B cell (primary cell): Measurements from ENCODE around the gene RAB3B. TPM values are rescaled to one million over a fixed set of nuclear protein-coding genes. Genes with fewer than 3 reads are reported as not detected.

Source experiments
- ATAC-seq: fragments of 200-7000 bp; cut with Tn5 transposase; one replicate; pipeline ENCODE4 v1.10.0; 2021; ENCODE audit warnings: low read depth, mild to moderate bottlenecking, moderate number of reproducible peaks, moderate library complexity
- CTCF ChIA-PET: fragments of 350-600 bp; sonication (Branson Sonifier 250); formaldehyde crosslinking; loops from one replicate; lab custom pipeline; 2021; ENCODE audit warnings: antibody characterized with exemption, inconsistent platforms; lab: Charles Lee
- POLR2A ChIA-PET: fragments of 350-600 bp; sonication (Branson Sonifier 250); formaldehyde crosslinking; loops from one replicate; lab custom pipeline; 2021; ENCODE audit warnings: antibody characterized with exemption; lab: Charles Lee
- DNase-seq: peaks from one replicate; pipeline ENCODE4 v3.0.0; 2013
- H2AFZ ChIP-seq: 2 replicates; pipeline ENCODE4 v1.6.1; 2012; ENCODE audit warnings: mild to moderate bottlenecking, low read depth, low read length; ENCODE audit not compliant: insufficient read depth, poor library complexity, severe bottlenecking
- H3K27ac ChIP-seq, 2 donors: 1 replicate in 1 of 2; 2 replicates in 1 of 2; pipeline ENCODE4 v1.5.1; 2012 to 2013; ENCODE audit warnings: low read length in 2 of 2, mild to moderate bottlenecking in 2 of 2, moderate library complexity in 1 of 2
- H3K27me3 ChIP-seq, 4 experiments: fragments of 200-600 bp in 1 of 4; sonication (generic) in 1 of 4; replicated peaks in 1 of 4; 1 replicate in 2 of 4; 2 replicates in 2 of 4; pipeline versions ENCODE4 v1.6.1 to v1.7.0; 2013 to 2016; ENCODE audit warnings: low read length in 3 of 4, mild to moderate bottlenecking in 2 of 4, mixed read lengths in 1 of 4, moderate library complexity in 1 of 4; ENCODE audit not compliant: insufficient read depth in 4 of 4, control insufficient read depth in 3 of 4; ENCODE audit errors: control extremely low read depth in 1 of 4
- H3K36me3 ChIP-seq, 2 experiments: replicated peaks in 1 of 2; 1 replicate in 1 of 2; 2 replicates in 1 of 2; pipeline versions ENCODE4 v1.6.1 to v1.7.1; 2013; ENCODE audit warnings: low read length in 1 of 2; ENCODE audit not compliant: insufficient read depth in 2 of 2, control insufficient read depth in 1 of 2; ENCODE audit errors: control extremely low read depth in 1 of 2, extremely low read depth in 1 of 2
- H3K4me1 ChIP-seq, 2 donors: fragments of 200-600 bp in 1 of 2; sonication (generic) in 1 of 2; 1 replicate in 1 of 2; 2 replicates in 1 of 2; pipeline versions ENCODE4 v1.5.1 to v1.6.1; 2013 to 2017; ENCODE audit warnings: low read length in 2 of 2; ENCODE audit not compliant: control insufficient read depth in 2 of 2, insufficient read depth in 2 of 2
- H3K4me2 ChIP-seq: replicated peaks from 2 replicates; pipeline ENCODE3; 2012; ENCODE audit warnings: mild to moderate bottlenecking, low read depth, low read length; ENCODE audit not compliant: poor library complexity, severe bottlenecking
- H3K4me3 ChIP-seq, 5 experiments: fragments of 200-600 bp in 1 of 5; sonication (generic) in 1 of 5; 1 replicate in 3 of 5; 2 replicates in 2 of 5; pipeline versions ENCODE4 v1.5.1 to v1.7.0; 2011 to 2016; ENCODE audit warnings: low read length in 4 of 5, mild to moderate bottlenecking in 4 of 5, low read depth in 2 of 5, control low read depth in 1 of 5, moderate library complexity in 1 of 5; ENCODE audit not compliant: insufficient read depth in 1 of 5; ENCODE audit errors: control extremely low read depth in 1 of 5, extremely low read depth in 1 of 5
- H3K79me2 ChIP-seq: fragments of 200-600 bp; sonication (generic); one replicate; pipeline ENCODE4 v1.6.0; 2016; ENCODE audit warnings: low read length; ENCODE audit not compliant: control insufficient read depth, insufficient read depth
- H3K9ac ChIP-seq: fragments of 200-600 bp; sonication (generic); 2 replicates; pipeline ENCODE4 v1.6.1; 2017; ENCODE audit warnings: mild to moderate bottlenecking, low read length, moderate library complexity
- H3K9me3 ChIP-seq, 3 donors: one replicate each; pipeline versions ENCODE4 v1.6.1 to v1.7.1; 2013; ENCODE audit warnings: low read length in 2 of 3; ENCODE audit not compliant: control insufficient read depth in 2 of 3, insufficient read depth in 1 of 3; ENCODE audit errors: control extremely low read depth in 1 of 3
- H4K20me1 ChIP-seq: 2 replicates; pipeline ENCODE4 v1.6.0; 2012; ENCODE audit warnings: mild to moderate bottlenecking, low read length; ENCODE audit not compliant: insufficient read depth, control insufficient read depth, poor library complexity, severe bottlenecking
- H3K27ac Mint-ChIP-seq: one replicate; pipeline ENCODE4 v1.8.0; 2021; ENCODE audit warnings: mixed read lengths
- H3K27me3 Mint-ChIP-seq: one replicate; pipeline ENCODE4 v1.8.0; 2021; ENCODE audit warnings: mixed read lengths
- H3K4me1 Mint-ChIP-seq: one replicate; pipeline ENCODE4 v1.8.0; 2021; ENCODE audit warnings: mixed read lengths
- H3K4me3 Mint-ChIP-seq: one replicate; pipeline ENCODE4 v1.8.0; 2021; ENCODE audit warnings: mixed read lengths
- H3K9me3 Mint-ChIP-seq: one replicate; pipeline ENCODE4 v1.8.0; 2022; ENCODE audit warnings: mixed read lengths; ENCODE audit not compliant: insufficient read depth
- EZH2 ChIP-seq: IDR thresholded peaks from 2 replicates; pipeline ENCODE4 v1.6.1; 2012; ENCODE audit warnings: borderline replicate concordance, low read depth, mild to moderate bottlenecking, moderate library complexity, low read length; ENCODE audit not compliant: insufficient read depth, poor library complexity, severe bottlenecking
- WGBS: methylation state at CpG from one replicate; pipeline ENCODE4 v1.1.5; 2013; ENCODE audit warnings: missing lambda C conversion rate; ENCODE audit not compliant: insufficient coverage; 5-methylcytosine and 5-hydroxymethylcytosine counted together
- intact Hi-C: fragments of 100-400 bp; cut with micrococcal nuclease; formaldehyde crosslinking; loops from one replicate; pipeline ENCODE4 v1.10.0; 2022
- polyA plus RNA-seq: library from polyadenylated mRNA; depleted of rRNA; stranded (reverse); fragments of >200 nt; gene quantifications from 2 replicates; pipeline ENCODE4 v1.2.3, GENCODE V29; 2012
- total RNA-seq, 2 donors: library from RNA; stranded (reverse); fragments of 120-200 nt in 1 of 2; gene quantifications; 1 replicate in 1 of 2; 2 replicates in 1 of 2; pipeline versions ENCODE4 v1.2.3 to v1.2.4, GENCODE V29; 2013 to 2022
- TF ChIP-seq, protein P1 (sequence below): fragments of 200-600 bp; IDR thresholded peaks from one replicate; pipeline ENCODE4 v1.8.0; 2022; ENCODE audit warnings: antibody characterized with exemption, mild to moderate bottlenecking

RAB3B gene
- total and polyA plus RNA-seq, 2 donors (not counting 1 experiment from before 2014, with no cell fraction given) = 0.02 TPM; not detected in 1

DNA sequence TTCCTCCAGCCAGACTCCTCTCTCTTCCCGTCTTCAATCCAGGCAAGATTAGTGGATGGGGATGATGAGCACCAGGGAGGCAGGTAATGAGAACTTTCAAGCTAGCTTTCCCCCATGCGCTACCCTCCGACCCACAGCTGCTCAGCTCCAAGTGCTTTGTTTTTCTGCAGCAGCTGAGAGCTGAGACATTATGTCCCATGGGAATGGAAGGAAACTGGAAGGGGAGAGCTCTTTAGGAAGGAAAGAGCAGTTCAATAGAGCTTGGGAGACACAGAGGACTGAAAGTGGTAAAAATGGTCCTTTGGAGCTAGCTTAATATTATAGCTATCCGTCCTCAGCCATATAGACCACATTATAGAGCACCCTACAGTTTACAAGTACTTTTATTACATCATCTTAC is 39.8 kb downstream of the RAB3B start:
- H4K20me1 ChIP-seq = no peaks in the 10 kb centered on the region
- H3K27ac ChIP-seq = no peak overlapping the region
- peaks cover 12% of the 10 kb centered on the region for H3K4me1 Mint-ChIP-seq
- no peak overlapping the region for H2AFZ ChIP-seq
- CTCF ChIA-PET = interaction anchor here (0.6 kb wide), 1 partner anchor 9 kb away, joined by 3 read pairs; no protein-coding TSS in a partner anchor
- H3K27ac Mint-ChIP-seq = no peak overlapping the region
- peaks cover 0 to 16% (median 3%) of the 10 kb centered on the region in 3 donors for H3K9me3 ChIP-seq
- H3K27me3 Mint-ChIP-seq = peaks cover 17% of the 10 kb centered on the region
- no peak overlapping the region for H3K9ac ChIP-seq
- H3K36me3 ChIP-seq = no peaks in the 10 kb centered on the region
- no peak for TF ChIP-seq EZH2
- TF ChIP-seq, protein P1, sequence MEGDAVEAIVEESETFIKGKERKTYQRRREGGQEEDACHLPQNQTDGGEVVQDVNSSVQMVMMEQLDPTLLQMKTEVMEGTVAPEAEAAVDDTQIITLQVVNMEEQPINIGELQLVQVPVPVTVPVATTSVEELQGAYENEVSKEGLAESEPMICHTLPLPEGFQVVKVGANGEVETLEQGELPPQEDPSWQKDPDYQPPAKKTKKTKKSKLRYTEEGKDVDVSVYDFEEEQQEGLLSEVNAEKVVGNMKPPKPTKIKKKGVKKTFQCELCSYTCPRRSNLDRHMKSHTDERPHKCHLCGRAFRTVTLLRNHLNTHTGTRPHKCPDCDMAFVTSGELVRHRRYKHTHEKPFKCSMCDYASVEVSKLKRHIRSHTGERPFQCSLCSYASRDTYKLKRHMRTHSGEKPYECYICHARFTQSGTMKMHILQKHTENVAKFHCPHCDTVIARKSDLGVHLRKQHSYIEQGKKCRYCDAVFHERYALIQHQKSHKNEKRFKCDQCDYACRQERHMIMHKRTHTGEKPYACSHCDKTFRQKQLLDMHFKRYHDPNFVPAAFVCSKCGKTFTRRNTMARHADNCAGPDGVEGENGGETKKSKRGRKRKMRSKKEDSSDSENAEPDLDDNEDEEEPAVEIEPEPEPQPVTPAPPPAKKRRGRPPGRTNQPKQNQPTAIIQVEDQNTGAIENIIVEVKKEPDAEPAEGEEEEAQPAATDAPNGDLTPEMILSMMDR = no peak
- no peak overlapping the region for H3K4me3 Mint-ChIP-seq
- H3K4me2 ChIP-seq = no peak overlapping the region
- H3K9me3 Mint-ChIP-seq = peaks cover 4% of the 10 kb centered on the region
- DNase-seq = no peak
- H3K27me3 ChIP-seq = peaks cover 0 to 2% (median 0%) of the 10 kb centered on the region in 4 experiments
- POLR2A ChIA-PET = no interaction called here
- ATAC-seq = no peak
- intact Hi-C loops = no loop called here
- WGBS = 100% methylated on average over 2 of the region's 4 CpGs
- H3K4me3 ChIP-seq = no peak overlapping the region
- H3K4me1 ChIP-seq = peaks cover 9 to 10% of the 10 kb centered on the region in 2 donors
- no peaks in the 10 kb centered on the region for H3K79me2 ChIP-seq

GRCh38 chr1:51949014-51949702 is 41.3 kb downstream of the RAB3B start:
- ChIA-PET POLR2A (no interaction called here), CTCF (interaction anchor here (0.6 to 1.1 kb wide), 2 partner anchors 8 to 24 kb away, joined by 3 read pairs; no protein-coding TSS in a partner anchor)
- ATAC-seq (no peak), DNase-seq (no peak)
- Mint-ChIP-seq H3K9me3 (peaks cover 4% of the 10 kb centered on the region), H3K27ac (no peak overlapping the region), H3K4me3 (no peak overlapping the region), H3K27me3 (peaks cover 17% of the 10 kb centered on the region), H3K4me1 (peaks cover 10% of the 10 kb centered on the region)
- WGBS = 96% methylated on average over 7 of the region's 9 CpGs
- Histone ChIP-seq H3K4me2 (no peak overlapping the region), H4K20me1 (no peaks in the 10 kb centered on the region), H3K9me3 (peaks cover 0 to 16% (median 3%) of the 10 kb centered on the region in 3 donors), H3K27ac (no peak overlapping the region), H3K4me1 (peaks cover 6 to 7% of the 10 kb centered on the region in 2 donors), H3K4me3 (no peak overlapping the region), H2AFZ (no peak overlapping the region), H3K27me3 (peaks cover 0 to 2% (median 0%) of the 10 kb centered on the region in 4 experiments), H3K79me2 (no peaks in the 10 kb centered on the region), H3K36me3 (no peaks in the 10 kb centered on the region), H3K9ac (no peak overlapping the region)
- intact Hi-C loops = no loop called here
- TF ChIP-seq, protein P1 = no peak
- TF ChIP-seq EZH2 = no peak
